GM12878 (cell line): ENCODE measurements around the gene MGAT2. TPM values are rescaled to one million over a fixed set of nuclear protein-coding genes. Genes with fewer than 3 reads are reported as not detected.

Source experiments
- ATAC-seq: fragments of 200-7000 bp; cut with Tn5 transposase; 3 replicates; pipeline ENCODE4 v1.9.1; 2020; ENCODE audit warnings: mild to moderate bottlenecking, moderate library complexity
- BruUV-seq: library from RNA; stranded (reverse); fragments of 400-500 nt; replicated peaks from 2 replicates; lab custom pipeline; 2021; lab: Mats Ljungman, UMichigan
- CTCF ChIA-PET: fragments of 300-600 bp; sonication (Branson Sonifier 250); formaldehyde crosslinking; extraction: SDS; loops from one replicate; lab custom pipeline; 2021; ENCODE audit warnings: inconsistent platforms; lab: Yijun Ruan, JAX
- POLR2A ChIA-PET: fragments of 350-600 bp; formaldehyde crosslinking; extraction: SDS; loops from one replicate; lab custom pipeline; 2021; ENCODE audit warnings: inconsistent platforms; lab: Charles Lee
- RAD21 ChIA-PET: fragments of 300-600 bp; sonication (Branson Sonifier 250); formaldehyde crosslinking; loops from one replicate; lab custom pipeline; 2023; ENCODE audit warnings: antibody characterized with exemption; ENCODE audit not compliant: unreplicated experiment; lab: Charles Lee
- SMC1A ChIA-PET: fragments of 300-600 bp; sonication (Branson Sonifier 250); formaldehyde crosslinking; loops from one replicate; lab custom pipeline; 2023; ENCODE audit not compliant: unreplicated experiment, uncharacterized antibody; lab: Charles Lee
- DNase-seq: peaks from one replicate; pipeline ENCODE4 v3.0.0-alpha.2; 2011; ENCODE audit warnings: low read depth, low spot score
- FAIRE-seq: peaks from 3 replicates; lab custom pipeline; 2011; peaks lifted over from hg19 to GRCh38; lab: Jason Lieb, UNC
- H2AFZ ChIP-seq: 2 replicates; pipeline ENCODE4 v1.6.0; 2011; ENCODE audit warnings: low read depth, low read length, control low read depth; ENCODE audit not compliant: control insufficient read depth
- H3K27ac ChIP-seq: 2 replicates; pipeline ENCODE4 v1.5.1; 2011; ENCODE audit warnings: control low read depth; ENCODE audit not compliant: control insufficient read depth, insufficient read depth
- H3K27me3 ChIP-seq, 2 experiments: replicated peaks in 1 of 2; 2 replicates each; pipeline versions ENCODE4 v1.6.0 to v1.6.1; 2011; ENCODE audit warnings: low read length in 1 of 2; ENCODE audit not compliant: control insufficient read depth in 2 of 2, insufficient read depth in 2 of 2
- H3K36me3 ChIP-seq, 2 experiments: 2 replicates each; pipeline ENCODE4 v1.5.1; 2011; ENCODE audit warnings: low read length in 1 of 2; ENCODE audit not compliant: control insufficient read depth in 2 of 2, insufficient read depth in 2 of 2
- H3K4me1 ChIP-seq: 2 replicates; pipeline ENCODE4 v1.6.1; 2011; ENCODE audit warnings: mild to moderate bottlenecking, low read length, moderate library complexity, mixed read lengths; ENCODE audit not compliant: control insufficient read depth, insufficient read depth
- H3K4me2 ChIP-seq: 2 replicates; pipeline ENCODE4 v1.6.0; 2011; ENCODE audit warnings: control low read depth; ENCODE audit not compliant: control insufficient read depth, insufficient read depth
- H3K4me3 ChIP-seq: fragments of 200-600 bp; sonication (generic); 2 replicates; pipeline ENCODE4 v1.5.1; 2016
- H3K79me2 ChIP-seq: 2 replicates; pipeline ENCODE4 v1.6.0; 2011; ENCODE audit warnings: low read length; ENCODE audit not compliant: control insufficient read depth, insufficient read depth
- H3K9ac ChIP-seq: 2 replicates; pipeline ENCODE4 v1.8.0; 2011; ENCODE audit warnings: low read length, control low read depth, mixed read lengths; ENCODE audit not compliant: control insufficient read depth, insufficient read depth
- H3K9me3 ChIP-seq: replicated peaks from 3 replicates; pipeline ENCODE4 v1.5.1; 2011; ENCODE audit warnings: mild to moderate bottlenecking, low read length; ENCODE audit not compliant: control insufficient read depth, insufficient read depth
- H4K20me1 ChIP-seq: 2 replicates; pipeline ENCODE4 v1.6.0; 2011; ENCODE audit not compliant: control insufficient read depth, insufficient read depth
- BMI1 ChIP-seq: fragments of 450-650 bp; IDR thresholded peaks from 2 replicates; pipeline ENCODE4 v1.6.1; 2016; ENCODE audit warnings: mild to moderate bottlenecking, moderate library complexity, borderline replicate concordance
- CBX5 ChIP-seq: sonication (generic); IDR thresholded peaks from 2 replicates; pipeline ENCODE4 v1.6.1; 2016; ENCODE audit warnings: low read depth, moderate library complexity, mild to moderate bottlenecking, inconsistent platforms
- EP300 ChIP-seq, 2 experiments: fragments of 150-350 bp in 1 of 2; IDR thresholded peaks; 2 replicates each; pipeline ENCODE4 v1.6.1; 2011 to 2012; ENCODE audit warnings: low read depth in 2 of 2, low read length in 2 of 2, borderline replicate concordance in 1 of 2, improper control_type of control experiment in 1 of 2, inconsistent platforms in 1 of 2; ENCODE audit not compliant: control insufficient read depth in 1 of 2
- FOXM1 ChIP-seq: IDR thresholded peaks from 2 replicates; pipeline ENCODE4 v1.6.1; 2012; ENCODE audit warnings: low read depth, mild to moderate bottlenecking, inconsistent platforms, low read length, moderate library complexity
- IRF3 ChIP-seq: fragments of 450-650 bp; IDR thresholded peaks from 2 replicates; pipeline ENCODE4 v1.6.1; 2014; ENCODE audit warnings: mild to moderate bottlenecking
- KLF5 ChIP-seq: fragments of 450-650 bp; IDR thresholded peaks from 2 replicates; pipeline ENCODE4 v1.6.1; 2014; ENCODE audit warnings: mild to moderate bottlenecking; ENCODE audit not compliant: partially characterized antibody
- LARP7 ChIP-seq: fragments of 450-650 bp; IDR thresholded peaks from 2 replicates; pipeline ENCODE4 v1.6.1; 2017; ENCODE audit warnings: mild to moderate bottlenecking
- MYC ChIP-seq: IDR thresholded peaks from 2 replicates; pipeline ENCODE4 v1.6.1; 2011; ENCODE audit warnings: mild to moderate bottlenecking, low read length, moderate library complexity, inconsistent platforms; ENCODE audit not compliant: insufficient read depth, insufficient replicate concordance, insufficient read length, severe bottlenecking
- NBN ChIP-seq: fragments of 450-650 bp; IDR thresholded peaks from 2 replicates; pipeline ENCODE4 v1.6.1; 2016
- POLR2A ChIP-seq: IDR thresholded peaks from 2 replicates; pipeline ENCODE4 v1.6.1; 2011; ENCODE audit warnings: low read depth, mild to moderate bottlenecking, low read length
- POU2F2 ChIP-seq: IDR thresholded peaks from 3 replicates; pipeline ENCODE4 v1.6.1; 2011; ENCODE audit warnings: low read depth, mild to moderate bottlenecking, low read length, borderline replicate concordance
- SREBF1 ChIP-seq: IDR thresholded peaks from 2 replicates; pipeline ENCODE4 v1.6.1; 2012; ENCODE audit warnings: mild to moderate bottlenecking, low read length
- ZZZ3 ChIP-seq: IDR thresholded peaks from 2 replicates; pipeline ENCODE4 v1.6.1; 2011; ENCODE audit warnings: low read depth; ENCODE audit not compliant: control insufficient read depth, insufficient read length
- WGBS: methylation state at CpG from one replicate; pipeline ENCODE4 v1.1.6; 2016; ENCODE audit warnings: low lambda C conversion rate; ENCODE audit not compliant: insufficient replicate concordance, insufficient coverage; ENCODE audit errors: missing lambda C conversion rate; 5-methylcytosine and 5-hydroxymethylcytosine counted together
- in situ Hi-C: fragments of 300-500 bp; cut with MboI; formaldehyde crosslinking; loops from 9 replicates; pipeline ENCODE4 v1.14.3; 2018; ENCODE audit warnings: mixed read lengths
- intact Hi-C: fragments of 100-400 bp; cut with micrococcal nuclease; formaldehyde crosslinking; loops from one replicate; pipeline ENCODE4 v1.14.2; 2022; ENCODE audit not compliant: unreplicated experiment
- polyA plus RNA-seq, 11 experiments: library from polyadenylated mRNA; depleted of rRNA in 4 of 11; unstranded in 6 of 11; stranded (reverse) in 5 of 11; fragments of >200 nt; fragmentation: Nextera tagmentation in 4 of 11; fragmentation: Illumina TruSeq in 1 of 11; extraction: Ambion mirVana in 4 of 11; extraction: Trizol in 1 of 11; gene quantifications; 1 replicate in 1 of 11; 2 replicates in 10 of 11; pipeline versions ENCODE4 v1.2.1 to v1.2.3, GENCODE V29; 2011 to 2016; ENCODE audit warnings: inconsistent platforms in 2 of 11, missing spikeins in 2 of 11, low read depth in 1 of 11
- total RNA-seq, 4 experiments: library from RNA; depleted of rRNA in 3 of 4; stranded (reverse); fragments of >200 nt in 3 of 4; fragmentation: Illumina TruSeq in 1 of 4; extraction: Trizol in 1 of 4; gene quantifications; 2 replicates each; pipeline versions ENCODE4 v1.2.1 to v1.2.3, GENCODE V29; 2013 to 2021
- TF ChIP-seq, protein P1 (sequence below): IDR thresholded peaks from 2 replicates; pipeline ENCODE4 v1.6.1; 2012; ENCODE audit warnings: mild to moderate bottlenecking, low read depth, low read length
- TF ChIP-seq, protein P2 (sequence below): fragments of 450-650 bp; formaldehyde crosslinking; IDR thresholded peaks from 2 replicates; pipeline ENCODE4 v1.5.0; 2022; ENCODE audit warnings: mild to moderate bottlenecking, missing genetic modification characterization

The MGAT2 gene
- total and polyA plus RNA-seq, 10 of the 15 experiments (the other 5 are each of a cell fraction or from before 2014, with no cell fraction given), result 0.03 to 51.8 (median 38.0) TPM; not detected in 1

DNA sequence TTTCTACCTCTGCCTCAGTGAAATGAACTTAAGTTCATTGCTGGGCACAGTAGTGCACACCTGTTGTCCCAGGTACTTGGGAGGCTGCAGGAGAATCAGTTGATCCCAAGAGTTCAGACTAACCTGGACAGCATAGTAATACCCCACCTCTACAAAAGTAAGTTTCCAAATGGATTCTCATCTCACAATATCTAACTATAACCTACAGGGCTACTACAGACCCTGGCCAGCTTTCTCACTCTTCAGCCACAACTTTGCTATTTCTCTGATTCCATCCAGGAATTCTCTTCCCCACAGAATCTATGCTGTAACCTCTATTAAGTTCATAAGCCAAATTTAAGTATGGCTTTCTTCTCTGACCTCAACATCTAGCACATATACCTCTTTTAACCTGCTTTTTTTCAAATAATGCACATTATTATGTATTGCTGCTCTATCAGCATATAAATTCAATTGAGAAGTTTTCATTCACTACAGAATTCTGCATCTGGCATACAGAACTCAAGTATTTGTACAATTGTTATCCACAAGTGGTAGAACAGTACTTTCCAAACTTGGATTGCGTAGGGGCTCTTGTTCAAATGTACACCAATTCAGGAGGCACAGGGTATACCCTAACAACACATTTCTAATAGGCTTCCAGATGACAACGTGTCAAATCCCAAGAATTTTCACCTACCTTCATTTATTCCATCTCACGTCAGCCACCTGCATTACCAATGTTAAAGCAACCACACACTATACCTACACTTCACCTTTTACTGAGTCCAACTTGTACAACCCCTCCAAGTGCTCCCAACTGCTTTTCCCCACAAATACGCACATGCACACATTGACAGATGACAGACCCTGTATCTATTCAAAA lies 38.3 kb upstream of the MGAT2 start:
- no peak overlapping the region for H2AFZ ChIP-seq
- SMC1A ChIA-PET, result interaction anchor here (1.0 kb wide), 1 partner anchor 15 kb away, joined by 3 read pairs; no protein-coding TSS in a partner anchor
- peak overlapping the region; percentile 5; the same call in 1 of the 2 replicates for H3K4me2 ChIP-seq
- no peaks in the 10 kb centered on the region for H3K9me3 ChIP-seq
- peaks cover 4% of the 10 kb centered on the region; the same call in 1 of the 2 replicates for H4K20me1 ChIP-seq
- WGBS, result 94% methylated on average over 4 of the region's 4 CpGs
- peaks cover 62% of the 10 kb centered on the region for H3K79me2 ChIP-seq
- RAD21 ChIA-PET, result interaction anchor here (1.2 kb wide), 1 partner anchor 42 kb away, joined by 3 read pairs; no protein-coding TSS in a partner anchor
- H3K4me1 ChIP-seq, result no peaks in the 10 kb centered on the region
- BruUV-seq, result no TSS peak
- H3K9ac ChIP-seq, result no peak overlapping the region
- peak overlapping the region; percentile 90 for H3K4me3 ChIP-seq
- in situ Hi-C loops (no loop called here), intact Hi-C loops (no loop called here)
- CTCF ChIA-PET, result interaction anchor here (0.9 to 2.3 kb wide), 2 partner anchors 38 to 84 kb away, joined by 3 to 10 read pairs; partner anchors contain the start of genes MGAT2 and RPL36AL
- DNase-seq (no peak), ATAC-seq (no peak), FAIRE-seq (no peak)
- no peaks in the 10 kb centered on the region for H3K27me3 ChIP-seq
- POLR2A ChIA-PET, result interaction anchor here (0.7 to 1.3 kb wide), 3 partner anchors 14 to 43 kb away, joined by 3 to 5 read pairs (median 4); partner anchors contain the start of genes MGAT2 and RPL36AL
- H3K36me3 ChIP-seq, result peaks cover 3 to 21% of the 10 kb centered on the region in 2 experiments
- H3K27ac ChIP-seq, result no peak overlapping the region
- no peak for TF ChIP-seq EP300 (IDR thresholded peaks at IDR 0.05; ENCODE audit: borderline replicate concordance in 1 of 2, control insufficient read depth in 1 of 2, low read depth in 2 of 2, low read length in 2 of 2)
- TF ChIP-seq MYC, result no peak
- TF ChIP-seq, protein P1, sequence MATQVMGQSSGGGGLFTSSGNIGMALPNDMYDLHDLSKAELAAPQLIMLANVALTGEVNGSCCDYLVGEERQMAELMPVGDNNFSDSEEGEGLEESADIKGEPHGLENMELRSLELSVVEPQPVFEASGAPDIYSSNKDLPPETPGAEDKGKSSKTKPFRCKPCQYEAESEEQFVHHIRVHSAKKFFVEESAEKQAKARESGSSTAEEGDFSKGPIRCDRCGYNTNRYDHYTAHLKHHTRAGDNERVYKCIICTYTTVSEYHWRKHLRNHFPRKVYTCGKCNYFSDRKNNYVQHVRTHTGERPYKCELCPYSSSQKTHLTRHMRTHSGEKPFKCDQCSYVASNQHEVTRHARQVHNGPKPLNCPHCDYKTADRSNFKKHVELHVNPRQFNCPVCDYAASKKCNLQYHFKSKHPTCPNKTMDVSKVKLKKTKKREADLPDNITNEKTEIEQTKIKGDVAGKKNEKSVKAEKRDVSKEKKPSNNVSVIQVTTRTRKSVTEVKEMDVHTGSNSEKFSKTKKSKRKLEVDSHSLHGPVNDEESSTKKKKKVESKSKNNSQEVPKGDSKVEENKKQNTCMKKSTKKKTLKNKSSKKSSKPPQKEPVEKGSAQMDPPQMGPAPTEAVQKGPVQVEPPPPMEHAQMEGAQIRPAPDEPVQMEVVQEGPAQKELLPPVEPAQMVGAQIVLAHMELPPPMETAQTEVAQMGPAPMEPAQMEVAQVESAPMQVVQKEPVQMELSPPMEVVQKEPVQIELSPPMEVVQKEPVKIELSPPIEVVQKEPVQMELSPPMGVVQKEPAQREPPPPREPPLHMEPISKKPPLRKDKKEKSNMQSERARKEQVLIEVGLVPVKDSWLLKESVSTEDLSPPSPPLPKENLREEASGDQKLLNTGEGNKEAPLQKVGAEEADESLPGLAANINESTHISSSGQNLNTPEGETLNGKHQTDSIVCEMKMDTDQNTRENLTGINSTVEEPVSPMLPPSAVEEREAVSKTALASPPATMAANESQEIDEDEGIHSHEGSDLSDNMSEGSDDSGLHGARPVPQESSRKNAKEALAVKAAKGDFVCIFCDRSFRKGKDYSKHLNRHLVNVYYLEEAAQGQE, result no peak
- peak; percentile 46 for TF ChIP-seq FOXM1
- no peak for TF ChIP-seq LARP7
- TF ChIP-seq BMI1, result no peak
- no peak for TF ChIP-seq SREBF1
- peak; percentile 50; the same call in 1 of the 2 replicates for TF ChIP-seq POLR2A
- TF ChIP-seq, protein P2, sequence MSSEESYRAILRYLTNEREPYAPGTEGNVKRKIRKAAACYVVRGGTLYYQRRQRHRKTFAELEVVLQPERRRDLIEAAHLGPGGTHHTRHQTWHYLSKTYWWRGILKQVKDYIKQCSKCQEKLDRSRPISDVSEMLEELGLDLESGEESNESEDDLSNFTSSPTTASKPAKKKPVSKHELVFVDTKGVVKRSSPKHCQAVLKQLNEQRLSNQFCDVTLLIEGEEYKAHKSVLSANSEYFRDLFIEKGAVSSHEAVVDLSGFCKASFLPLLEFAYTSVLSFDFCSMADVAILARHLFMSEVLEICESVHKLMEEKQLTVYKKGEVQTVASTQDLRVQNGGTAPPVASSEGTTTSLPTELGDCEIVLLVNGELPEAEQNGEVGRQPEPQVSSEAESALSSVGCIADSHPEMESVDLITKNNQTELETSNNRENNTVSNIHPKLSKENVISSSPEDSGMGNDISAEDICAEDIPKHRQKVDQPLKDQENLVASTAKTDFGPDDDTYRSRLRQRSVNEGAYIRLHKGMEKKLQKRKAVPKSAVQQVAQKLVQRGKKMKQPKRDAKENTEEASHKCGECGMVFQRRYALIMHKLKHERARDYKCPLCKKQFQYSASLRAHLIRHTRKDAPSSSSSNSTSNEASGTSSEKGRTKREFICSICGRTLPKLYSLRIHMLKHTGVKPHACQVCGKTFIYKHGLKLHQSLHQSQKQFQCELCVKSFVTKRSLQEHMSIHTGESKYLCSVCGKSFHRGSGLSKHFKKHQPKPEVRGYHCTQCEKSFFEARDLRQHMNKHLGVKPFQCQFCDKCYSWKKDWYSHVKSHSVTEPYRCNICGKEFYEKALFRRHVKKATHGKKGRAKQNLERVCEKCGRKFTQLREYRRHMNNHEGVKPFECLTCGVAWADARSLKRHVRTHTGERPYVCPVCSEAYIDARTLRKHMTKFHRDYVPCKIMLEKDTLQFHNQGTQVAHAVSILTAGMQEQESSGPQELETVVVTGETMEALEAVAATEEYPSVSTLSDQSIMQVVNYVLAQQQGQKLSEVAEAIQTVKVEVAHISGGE (CRISPR knock-in tag), result no peak
- TF ChIP-seq ZZZ3, result no peak
- TF ChIP-seq KLF5, result no peak
- TF ChIP-seq NBN, result no peak
- TF ChIP-seq CBX5, result no peak
- TF ChIP-seq IRF3, result no peak
- peak; percentile 17; the same call in 1 of the 3 replicates for TF ChIP-seq POU2F2
